ENCODE data around the gene MYF5.

GRCh38 chr12:80745851-80746505, 29.3 kb downstream of the MYF5 start:
- TF ChIP-seq CTCF (tag by site-specific recombination; IDR thresholded peaks at IDR 0.05) (no peak), ZNF510 (tag by site-specific recombination; IDR thresholded peaks at IDR 0.05; ENCODE audit: insufficient replicate concordance) (no peak), ZBTB1 (tag by site-specific recombination; IDR thresholded peaks at IDR 0.05) (no peak), ZNF140 (tag by site-specific recombination; IDR thresholded peaks at IDR 0.05) (no peak), ZNF354C (tag by site-specific recombination; IDR thresholded peaks at IDR 0.05; ENCODE audit: borderline replicate concordance, low read depth) (no peak)
- TF ChIP-seq, protein P1, sequence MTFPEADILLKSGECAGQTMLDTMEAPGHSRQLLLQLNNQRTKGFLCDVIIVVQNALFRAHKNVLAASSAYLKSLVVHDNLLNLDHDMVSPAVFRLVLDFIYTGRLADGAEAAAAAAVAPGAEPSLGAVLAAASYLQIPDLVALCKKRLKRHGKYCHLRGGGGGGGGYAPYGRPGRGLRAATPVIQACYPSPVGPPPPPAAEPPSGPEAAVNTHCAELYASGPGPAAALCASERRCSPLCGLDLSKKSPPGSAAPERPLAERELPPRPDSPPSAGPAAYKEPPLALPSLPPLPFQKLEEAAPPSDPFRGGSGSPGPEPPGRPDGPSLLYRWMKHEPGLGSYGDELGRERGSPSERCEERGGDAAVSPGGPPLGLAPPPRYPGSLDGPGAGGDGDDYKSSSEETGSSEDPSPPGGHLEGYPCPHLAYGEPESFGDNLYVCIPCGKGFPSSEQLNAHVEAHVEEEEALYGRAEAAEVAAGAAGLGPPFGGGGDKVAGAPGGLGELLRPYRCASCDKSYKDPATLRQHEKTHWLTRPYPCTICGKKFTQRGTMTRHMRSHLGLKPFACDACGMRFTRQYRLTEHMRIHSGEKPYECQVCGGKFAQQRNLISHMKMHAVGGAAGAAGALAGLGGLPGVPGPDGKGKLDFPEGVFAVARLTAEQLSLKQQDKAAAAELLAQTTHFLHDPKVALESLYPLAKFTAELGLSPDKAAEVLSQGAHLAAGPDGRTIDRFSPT (tag by site-specific recombination; IDR thresholded peaks at IDR 0.05): no peak
